Measurements from ENCODE around the gene SERPINB4.

The SERPINB4 gene

GRCh38 chr18:63617915-63618234 lies 26.2 kb downstream of the SERPINB4 start:
- TF ChIP-seq, protein P1, sequence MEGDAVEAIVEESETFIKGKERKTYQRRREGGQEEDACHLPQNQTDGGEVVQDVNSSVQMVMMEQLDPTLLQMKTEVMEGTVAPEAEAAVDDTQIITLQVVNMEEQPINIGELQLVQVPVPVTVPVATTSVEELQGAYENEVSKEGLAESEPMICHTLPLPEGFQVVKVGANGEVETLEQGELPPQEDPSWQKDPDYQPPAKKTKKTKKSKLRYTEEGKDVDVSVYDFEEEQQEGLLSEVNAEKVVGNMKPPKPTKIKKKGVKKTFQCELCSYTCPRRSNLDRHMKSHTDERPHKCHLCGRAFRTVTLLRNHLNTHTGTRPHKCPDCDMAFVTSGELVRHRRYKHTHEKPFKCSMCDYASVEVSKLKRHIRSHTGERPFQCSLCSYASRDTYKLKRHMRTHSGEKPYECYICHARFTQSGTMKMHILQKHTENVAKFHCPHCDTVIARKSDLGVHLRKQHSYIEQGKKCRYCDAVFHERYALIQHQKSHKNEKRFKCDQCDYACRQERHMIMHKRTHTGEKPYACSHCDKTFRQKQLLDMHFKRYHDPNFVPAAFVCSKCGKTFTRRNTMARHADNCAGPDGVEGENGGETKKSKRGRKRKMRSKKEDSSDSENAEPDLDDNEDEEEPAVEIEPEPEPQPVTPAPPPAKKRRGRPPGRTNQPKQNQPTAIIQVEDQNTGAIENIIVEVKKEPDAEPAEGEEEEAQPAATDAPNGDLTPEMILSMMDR (IDR thresholded peaks at IDR 0.05; ENCODE audit: borderline replicate concordance, insufficient read depth, low read depth, low read length), result no peak
- H3K4me3 ChIP-seq (ENCODE audit: low read depth, low read length), result no peak overlapping the region

DNA sequence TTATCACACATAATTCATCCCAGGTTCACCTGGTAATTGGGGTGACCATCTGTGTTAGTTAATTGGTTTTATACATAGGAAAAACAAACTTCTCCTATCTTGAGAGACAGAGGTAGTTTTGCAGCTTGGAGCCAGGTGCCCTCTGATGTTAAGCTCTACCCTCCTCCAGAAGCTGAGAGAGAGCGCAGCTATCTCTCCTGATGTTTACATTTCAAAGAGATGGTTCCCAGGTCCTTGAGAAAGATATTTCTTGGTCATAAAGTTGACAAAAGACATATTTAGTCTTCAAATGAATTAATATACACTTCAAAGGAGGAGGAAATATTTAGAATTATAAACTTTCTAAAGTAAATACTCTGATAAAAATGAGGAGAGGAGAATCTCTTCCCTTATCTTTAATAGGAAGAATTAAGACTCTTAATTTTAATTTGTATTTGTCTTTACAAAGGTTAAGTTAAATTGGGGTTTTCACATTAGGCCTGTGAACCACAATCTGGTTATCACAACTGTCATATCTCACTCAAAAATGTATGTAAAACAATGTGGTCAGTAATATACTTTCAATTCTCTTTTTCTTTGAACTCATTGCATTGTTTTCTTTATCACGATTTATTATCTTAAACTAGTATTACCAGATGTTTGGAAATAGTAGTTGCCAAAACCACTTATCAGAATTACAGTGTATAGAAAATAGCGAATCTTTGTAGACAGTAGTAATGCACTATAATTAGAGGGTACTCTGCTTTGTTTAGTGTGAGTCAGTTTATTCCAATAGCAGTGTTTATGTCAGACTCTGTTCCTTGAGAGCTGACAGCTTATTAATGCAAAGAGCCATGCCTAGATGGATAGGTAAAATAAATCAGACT lies 26.8 kb downstream of the SERPINB4 start:
- H3K4me3 ChIP-seq (ENCODE audit: low read depth, low read length), result no peak overlapping the region
- TF ChIP-seq, protein P1 (IDR thresholded peaks at IDR 0.05; ENCODE audit: borderline replicate concordance, insufficient read depth, low read depth, low read length), result no peak

DNA sequence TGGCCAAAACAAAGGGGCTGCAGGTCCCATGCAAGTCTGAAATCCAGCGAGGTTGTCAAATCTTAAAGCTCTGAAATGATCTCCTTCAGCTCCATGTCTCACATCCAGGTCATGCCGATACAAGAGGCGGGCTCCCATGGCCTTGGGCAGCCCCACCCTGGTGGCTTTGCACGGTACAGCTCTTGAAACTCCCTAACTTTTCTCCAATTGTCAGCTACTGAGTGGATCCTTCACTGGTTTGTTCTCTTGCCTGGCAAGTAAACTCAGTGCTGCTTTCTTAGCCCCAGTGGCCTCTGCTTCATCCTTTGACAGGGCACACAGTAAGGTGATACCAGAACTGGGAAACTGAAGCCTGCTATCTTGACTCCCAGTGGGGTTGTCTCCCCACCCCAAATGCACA lies 30.6 kb downstream of the SERPINB4 start:
- TF ChIP-seq, protein P1 (IDR thresholded peaks at IDR 0.05; ENCODE audit: borderline replicate concordance, insufficient read depth, low read depth, low read length), result no peak

DNA sequence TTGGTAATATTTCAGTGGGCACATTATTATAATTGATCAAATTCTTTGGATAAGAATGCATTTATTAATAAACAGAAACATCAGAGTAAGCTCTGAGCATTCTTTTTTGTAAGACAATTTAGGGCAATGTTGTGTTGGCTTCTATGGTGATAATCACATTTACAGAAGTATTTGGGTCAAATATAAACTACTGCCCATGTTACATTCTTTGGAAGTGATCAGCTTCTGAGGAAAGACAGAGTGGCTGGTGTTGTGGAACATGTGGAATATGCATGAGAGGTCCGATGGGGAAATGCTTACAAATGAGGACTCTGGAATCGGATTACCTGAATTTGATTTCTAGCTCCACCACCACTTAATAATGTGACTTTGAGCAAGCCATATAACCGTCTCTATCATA lies 37.5 kb downstream of the SERPINB4 start:
- TF ChIP-seq, protein P1 (IDR thresholded peaks at IDR 0.05; ENCODE audit: borderline replicate concordance, insufficient read depth, low read depth, low read length), result no peak
- no peak overlapping the region for H3K4me3 ChIP-seq (ENCODE audit: low read depth, low read length)

More for the DNA sequence above, 30.6 kb downstream of the SERPINB4 start:
- no peak overlapping the region for H3K4me3 ChIP-seq (ENCODE audit: low read depth, low read length)

- no peak overlapping the region for H3K4me3 ChIP-seq (ENCODE audit: low read depth, low read length)
- TF ChIP-seq, protein P1 (IDR thresholded peaks at IDR 0.05; ENCODE audit: borderline replicate concordance, insufficient read depth, low read depth, low read length), result no peak
Observed at GRCh38 chr18:63604791-63605567, 39.1 kb downstream of the SERPINB4 start.

GRCh38 chr18:63603772-63604171 lies 40.3 kb downstream of the SERPINB4 start:
- TF ChIP-seq, protein P1 (IDR thresholded peaks at IDR 0.05; ENCODE audit: borderline replicate concordance, insufficient read depth, low read depth, low read length), result no peak
- H3K4me3 ChIP-seq (ENCODE audit: low read depth, low read length), result no peak overlapping the region
